Stimulated activated CD4-positive, alpha-beta T cell treated with anti-CD3 and anti-CD28 coated beads, TNF-alpha, amount 100 ng/mL, for 1 hour (primary cell): ENCODE measurements around the gene RCHY1.
"Not testable (repeated sequence)": the region's sequence is repeated elsewhere in the genome, so short reads cannot be mapped to it uniquely, and the experiment has no call there.

Source experiments
- DNase-seq, 3 donors: peaks; one replicate each; pipeline ENCODE4 v3.0.0-alpha.2; 2020; ENCODE audit warnings: low read depth in 3 of 3, low spot score in 1 of 3

Gene RCHY1

GRCh38 chr4:75514131-75514948 lies at the start of gene RCHY1, which contains the start of gene THAP6:
RCHY1 (minus strand) TSS chr4:75514403; CDS start chr4:75514286, 117 bp downstream.
THAP6 (plus strand) TSS chr4:75514473; CDS start chr4:75515453, 980 bp downstream.
- peak; percentile 74 to 81 (median 77) for DNase-seq

- DNase-seq = no peak
Observed at GRCh38 chr4:75561789-75562188, 47.6 kb upstream of the RCHY1 start.

DNA sequence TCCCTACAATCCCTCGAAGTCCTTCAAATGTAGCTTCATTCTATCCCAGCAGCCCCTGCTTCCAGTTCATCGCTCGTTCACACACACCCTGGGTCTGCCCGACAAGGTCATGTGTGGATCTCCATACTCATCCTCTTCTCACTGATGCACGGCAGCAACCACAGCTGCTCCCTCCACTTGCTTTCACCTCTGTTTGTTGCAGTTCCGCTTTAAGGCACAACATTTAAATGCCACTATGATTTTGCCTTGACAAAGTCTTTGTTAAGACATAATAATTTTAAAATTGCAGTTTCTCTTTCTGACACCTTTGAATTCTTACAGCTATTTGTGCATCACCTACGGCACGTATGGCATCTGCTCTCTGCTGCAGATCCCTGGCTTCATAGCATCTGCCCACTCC lies 43.5 kb upstream of the RCHY1 start:
- no peak for DNase-seq

DNA sequence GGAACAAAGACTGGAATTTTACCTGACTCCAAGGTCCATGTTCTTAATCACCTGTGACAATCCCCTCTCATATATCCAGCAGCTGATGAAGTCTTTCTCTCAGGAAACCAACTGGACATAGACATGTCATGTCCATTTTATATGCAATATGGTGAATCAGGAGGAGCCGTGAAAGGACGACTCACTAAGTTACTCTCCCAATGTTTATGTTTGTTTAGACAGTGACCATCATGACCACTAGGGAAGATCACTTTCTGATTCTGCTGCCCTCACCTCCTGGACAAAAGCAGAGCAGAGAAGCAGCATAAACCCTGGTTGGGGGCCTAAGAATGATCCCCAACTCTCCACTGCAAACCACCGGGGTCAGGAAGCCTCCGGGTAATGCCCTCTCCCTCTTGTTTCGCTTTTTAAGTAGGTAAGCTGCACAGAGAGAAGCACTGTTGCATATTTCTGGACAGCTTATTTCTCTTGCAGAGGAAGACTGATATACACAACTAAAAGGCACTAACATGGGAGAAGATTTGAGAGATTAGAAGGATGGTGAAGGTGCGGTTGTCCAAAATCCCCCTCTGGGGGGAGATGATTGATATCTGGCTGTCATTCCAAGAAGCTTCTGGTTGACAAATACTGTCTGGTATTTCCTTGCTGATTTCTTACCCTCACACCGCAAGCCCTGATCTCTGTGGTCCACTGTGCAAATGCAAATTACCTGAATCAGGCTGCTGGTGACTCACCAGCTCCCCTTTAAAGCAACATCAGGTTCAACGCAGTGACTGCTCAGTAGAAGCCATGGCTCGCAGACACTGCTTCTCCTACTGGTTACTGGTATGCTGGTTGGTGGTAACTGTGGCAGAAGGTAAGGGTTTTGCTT lies 41.3 kb upstream of the RCHY1 start, which contains the start of gene ODAPH:
ODAPH (plus strand) TSS at position 773 of the 871 bp plus-strand sequence; CDS start at position 790, 17 bp downstream.
- DNase-seq = no peak

DNA sequence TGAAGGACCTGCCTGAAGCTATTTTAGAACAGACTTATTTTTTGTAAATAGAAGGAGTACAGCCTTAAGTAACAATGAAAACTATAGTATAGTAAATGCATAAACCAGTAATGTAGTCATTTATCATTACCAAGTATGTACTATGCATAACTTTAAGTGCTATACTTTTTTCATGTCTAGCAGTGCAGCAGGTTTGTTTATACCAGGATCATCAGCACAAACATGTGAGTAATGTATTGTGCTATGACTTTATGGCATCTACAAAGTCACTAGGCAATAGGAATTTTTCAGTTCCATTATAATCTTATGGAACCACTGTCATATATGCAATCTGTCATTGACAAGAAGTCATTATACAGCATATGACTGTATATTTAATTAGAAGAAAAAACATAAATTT lies 38.2 kb upstream of the RCHY1 start:
- DNase-seq = no peak

DNA sequence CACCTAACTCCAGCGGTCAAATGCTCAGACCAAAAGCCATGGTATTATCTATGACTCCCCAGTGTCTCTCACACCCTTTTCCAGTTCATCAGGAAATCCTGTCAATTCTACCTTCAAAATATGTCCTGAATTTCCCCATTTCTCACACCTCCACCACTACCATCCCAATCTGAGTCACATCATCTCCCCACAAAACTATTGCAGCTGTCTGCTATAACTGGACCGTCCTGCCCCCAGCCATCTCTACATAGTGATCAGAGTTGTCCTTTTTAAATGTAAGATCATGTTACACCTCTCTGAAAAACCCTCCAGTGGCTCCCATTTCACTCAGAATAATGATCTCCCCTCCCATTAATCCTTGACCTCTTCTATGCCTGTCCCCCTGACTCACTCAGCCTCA lies 34.8 kb upstream of the RCHY1 start:
- DNase-seq = no peak

- DNase-seq = no peak
Observed at GRCh38 chr4:75547647-75548387, 33.6 kb upstream of the RCHY1 start.

- no peak for DNase-seq
Observed at GRCh38 chr4:75545526-75545925, 31.3 kb upstream of the RCHY1 start.

DNA sequence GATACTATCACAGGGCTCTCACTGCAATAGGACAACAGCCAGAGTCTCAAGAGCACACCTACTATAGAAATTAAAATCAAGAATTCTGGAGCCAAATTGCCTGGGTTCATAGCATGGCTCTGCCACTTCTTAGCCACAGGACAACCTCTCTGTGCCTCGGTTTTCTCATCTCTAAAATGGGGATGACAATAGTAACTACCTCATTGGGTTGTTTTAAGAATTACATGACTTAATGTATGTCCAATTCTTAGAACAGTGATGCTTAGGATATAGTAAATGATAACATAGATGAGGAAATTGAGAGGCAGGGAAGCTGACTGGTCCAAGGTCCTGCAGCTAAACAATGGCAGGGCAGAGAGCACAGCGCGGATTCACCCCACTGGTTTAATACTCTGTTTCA lies 30.7 kb upstream of the RCHY1 start:
- DNase-seq = no peak

GRCh38 chr4:75544220-75544619 lies 30.0 kb upstream of the RCHY1 start:
- not testable (repeated sequence) for DNase-seq

DNA sequence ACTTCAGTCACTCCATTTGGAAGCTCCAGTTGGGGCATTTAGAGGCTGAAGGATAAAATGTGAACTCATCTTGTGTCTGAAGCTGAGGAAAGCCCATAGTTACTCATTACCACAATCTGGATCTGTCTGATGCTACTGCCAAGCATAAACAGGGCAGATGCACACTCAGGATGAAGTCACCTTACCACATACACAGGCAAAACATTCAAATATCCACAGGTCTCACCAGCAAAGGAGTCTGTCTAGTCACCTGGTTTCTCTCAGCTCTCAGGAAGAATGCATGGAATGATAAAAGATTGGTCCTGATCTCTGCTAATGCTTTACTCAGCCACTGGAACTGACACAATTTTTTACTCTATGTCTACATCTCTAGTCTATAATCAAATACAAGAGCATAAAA lies 28.6 kb upstream of the RCHY1 start:
- DNase-seq = no peak

DNA sequence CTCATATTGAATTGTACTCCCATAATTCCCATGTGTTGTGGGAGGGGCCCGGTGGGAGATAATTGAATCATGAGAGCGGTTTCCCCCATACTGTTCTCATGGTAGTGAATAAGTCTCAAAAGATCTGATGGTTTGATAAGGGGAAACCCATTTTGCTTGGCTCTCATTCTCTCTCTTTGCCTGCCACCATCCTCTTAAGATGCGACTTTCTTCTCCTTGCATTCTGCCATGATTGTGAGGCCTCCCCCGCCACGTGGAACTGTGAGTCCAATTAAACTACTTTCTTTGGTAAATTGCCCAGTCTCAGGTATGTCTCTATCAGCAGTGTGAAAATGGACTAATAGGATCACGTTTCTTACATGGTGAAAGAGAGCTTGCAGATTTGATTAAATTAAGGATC lies 23.1 kb upstream of the RCHY1 start:
- DNase-seq = not testable (repeated sequence)

- DNase-seq = not testable (repeated sequence)
Observed at GRCh38 chr4:75533926-75534325, 19.7 kb upstream of the RCHY1 start.

- not testable (repeated sequence) for DNase-seq
Observed at GRCh38 chr4:75533339-75533887, 19.2 kb upstream of the RCHY1 start.

DNA sequence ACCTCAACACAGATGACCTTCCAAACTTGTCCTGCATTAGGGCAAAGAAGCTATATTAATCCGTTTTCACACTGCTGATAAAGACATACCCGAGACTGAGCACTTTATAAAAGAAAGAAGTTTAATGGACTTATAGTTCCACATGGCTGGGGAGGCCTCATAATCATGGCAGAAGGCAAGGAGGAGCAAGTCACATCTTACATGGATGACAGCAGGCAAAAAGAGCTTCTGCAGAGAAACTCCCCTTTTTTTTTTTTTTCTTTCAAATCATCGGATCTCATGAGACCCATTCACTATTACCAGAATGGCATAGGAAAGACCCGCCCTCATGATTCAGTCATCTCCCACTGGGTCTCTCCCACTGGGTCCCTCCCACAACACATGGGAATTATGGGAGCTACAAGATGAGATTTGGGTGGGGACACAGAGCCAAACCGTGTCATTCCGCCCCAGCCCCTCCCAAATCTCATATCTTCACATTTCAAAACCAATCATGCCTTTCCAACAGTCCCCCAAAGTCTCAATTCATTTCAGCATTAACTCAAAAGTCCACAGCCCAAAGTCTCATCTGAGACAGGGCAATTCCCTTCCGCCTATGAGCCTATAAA lies 17.4 kb upstream of the RCHY1 start:
- DNase-seq = not testable (repeated sequence)

- no peak for DNase-seq
Observed at GRCh38 chr4:75530556-75531322, 16.5 kb upstream of the RCHY1 start.

GRCh38 chr4:75527482-75527881 lies 13.3 kb upstream of the RCHY1 start:
- no peak for DNase-seq

DNA sequence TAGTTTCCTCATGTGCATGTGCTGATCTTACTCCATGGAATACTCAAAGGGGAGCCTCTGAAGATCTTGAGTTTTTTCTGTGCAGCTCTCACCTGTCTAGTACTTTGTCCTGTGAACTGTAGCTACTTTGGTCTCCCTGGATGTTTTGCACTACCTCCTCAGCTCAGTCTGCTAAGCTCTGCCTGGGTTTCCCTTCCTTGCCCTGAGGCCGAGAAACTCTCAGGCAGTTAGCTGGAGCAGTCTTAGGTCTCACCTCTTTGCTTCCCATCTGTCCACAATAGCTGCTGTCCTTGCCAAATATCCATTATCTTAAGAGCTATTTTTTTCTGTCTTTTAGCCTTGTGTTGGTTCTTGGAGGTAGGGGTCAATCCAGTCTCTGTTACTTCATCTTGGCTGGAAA lies 11.7 kb upstream of the RCHY1 start:
- no peak for DNase-seq

DNA sequence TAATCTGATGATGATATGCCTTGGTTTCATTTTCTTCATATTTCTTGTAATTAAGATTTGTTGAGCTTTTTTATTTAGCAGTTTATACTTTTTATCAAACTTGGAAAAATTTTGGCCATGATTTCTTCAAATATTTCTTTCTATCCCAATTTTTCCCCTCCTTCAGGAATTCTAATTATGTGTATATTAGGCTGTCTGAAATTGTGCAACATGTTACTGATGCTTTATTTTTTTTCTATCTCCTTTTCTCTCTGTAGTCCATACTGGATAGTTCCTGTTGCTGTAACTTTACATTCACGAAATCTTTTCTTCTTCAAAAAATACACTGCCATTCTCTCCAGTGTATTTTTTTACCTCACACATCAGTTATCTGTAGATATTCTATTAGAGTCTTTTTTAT lies 10.9 kb upstream of the RCHY1 start:
- no peak for DNase-seq

DNA sequence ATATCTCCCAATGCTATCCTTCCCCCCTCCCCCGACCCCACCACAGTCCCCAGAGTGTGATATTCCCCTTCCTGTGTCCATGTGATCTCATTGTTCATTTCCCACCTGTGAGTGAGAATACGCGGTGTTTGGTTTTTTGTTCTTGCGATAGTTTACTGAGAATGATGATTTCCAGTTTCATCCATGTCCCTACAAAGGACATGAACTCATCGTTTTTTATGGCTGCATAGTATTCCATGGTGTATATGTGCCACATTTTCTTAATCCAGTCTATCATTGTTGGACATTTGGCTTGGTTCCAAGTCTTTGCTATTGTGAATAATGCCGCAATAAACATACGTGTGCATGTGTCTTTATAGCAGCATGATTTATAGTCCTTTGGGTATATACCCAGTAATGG lies 5.2 kb upstream of the RCHY1 start:
- not testable (repeated sequence) for DNase-seq
